GM12865 (cell line): ENCODE measurements around the gene OAS1.

ENCODE experiments used
- DNase-seq: peaks from one replicate; pipeline ENCODE4 v3.0.0; 2010; ENCODE audit warnings: low read depth
- H3K4me3 ChIP-seq: 2 replicates; pipeline ENCODE4 v1.5.1; 2011; ENCODE audit warnings: mild to moderate bottlenecking, low read depth, low read length, control low read depth
- TF ChIP-seq, protein P1 (sequence below): IDR thresholded peaks from 2 replicates; pipeline ENCODE4 v1.5.1; 2011; ENCODE audit warnings: low read length, control low read depth, low read depth, inconsistent platforms; ENCODE audit not compliant: insufficient read depth; ENCODE audit errors: missing control alignments

The OAS1 gene

DNA sequence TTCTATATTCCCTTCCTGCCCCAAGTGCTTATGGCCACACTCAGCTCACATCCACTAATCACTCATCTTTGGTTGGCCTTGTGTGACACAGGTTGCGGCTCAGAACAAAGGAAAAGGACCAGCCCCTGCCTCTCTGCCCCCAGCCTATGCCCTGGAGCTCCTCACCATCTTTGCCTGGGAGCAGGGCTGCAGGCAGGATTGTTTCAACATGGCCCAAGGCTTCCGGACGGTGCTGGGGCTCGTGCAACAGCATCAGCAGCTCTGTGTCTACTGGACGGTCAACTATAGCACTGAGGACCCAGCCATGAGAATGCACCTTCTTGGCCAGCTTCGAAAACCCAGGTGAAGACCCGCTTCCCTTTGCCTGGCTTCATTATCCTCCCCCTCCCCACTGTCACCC, 55.8 kb downstream of the OAS1 start:
- DNase-seq, result no peak
- TF ChIP-seq, protein P1, sequence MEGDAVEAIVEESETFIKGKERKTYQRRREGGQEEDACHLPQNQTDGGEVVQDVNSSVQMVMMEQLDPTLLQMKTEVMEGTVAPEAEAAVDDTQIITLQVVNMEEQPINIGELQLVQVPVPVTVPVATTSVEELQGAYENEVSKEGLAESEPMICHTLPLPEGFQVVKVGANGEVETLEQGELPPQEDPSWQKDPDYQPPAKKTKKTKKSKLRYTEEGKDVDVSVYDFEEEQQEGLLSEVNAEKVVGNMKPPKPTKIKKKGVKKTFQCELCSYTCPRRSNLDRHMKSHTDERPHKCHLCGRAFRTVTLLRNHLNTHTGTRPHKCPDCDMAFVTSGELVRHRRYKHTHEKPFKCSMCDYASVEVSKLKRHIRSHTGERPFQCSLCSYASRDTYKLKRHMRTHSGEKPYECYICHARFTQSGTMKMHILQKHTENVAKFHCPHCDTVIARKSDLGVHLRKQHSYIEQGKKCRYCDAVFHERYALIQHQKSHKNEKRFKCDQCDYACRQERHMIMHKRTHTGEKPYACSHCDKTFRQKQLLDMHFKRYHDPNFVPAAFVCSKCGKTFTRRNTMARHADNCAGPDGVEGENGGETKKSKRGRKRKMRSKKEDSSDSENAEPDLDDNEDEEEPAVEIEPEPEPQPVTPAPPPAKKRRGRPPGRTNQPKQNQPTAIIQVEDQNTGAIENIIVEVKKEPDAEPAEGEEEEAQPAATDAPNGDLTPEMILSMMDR, result no peak

DNA sequence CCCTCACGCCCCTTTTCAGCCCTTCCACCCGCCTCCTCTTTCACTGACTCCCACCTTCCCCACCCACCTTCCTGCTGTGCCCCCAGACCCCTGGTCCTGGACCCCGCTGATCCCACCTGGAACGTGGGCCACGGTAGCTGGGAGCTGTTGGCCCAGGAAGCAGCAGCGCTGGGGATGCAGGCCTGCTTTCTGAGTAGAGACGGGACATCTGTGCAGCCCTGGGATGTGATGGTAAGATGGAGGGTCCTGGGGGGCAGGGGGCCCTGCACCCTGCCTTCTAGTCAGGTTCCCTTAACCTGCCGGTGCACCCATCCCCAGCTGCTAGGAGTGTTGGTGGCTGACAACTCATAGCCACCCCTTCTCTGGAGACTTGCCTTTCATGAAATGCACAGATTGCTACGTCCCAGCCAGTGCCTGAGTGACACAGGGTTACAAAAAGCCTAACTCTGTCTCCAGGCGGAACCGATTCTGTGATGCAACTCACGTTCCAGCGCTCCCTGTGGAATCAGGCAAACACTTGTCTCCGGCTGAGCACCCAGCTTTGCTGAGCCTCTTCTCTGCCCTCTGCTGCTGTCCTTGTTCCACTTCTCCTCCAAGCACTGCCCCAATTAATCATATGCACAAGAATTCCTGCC, 56.6 kb downstream of the OAS1 start:
- TF ChIP-seq, protein P1, result no peak
- DNase-seq, result no peak
- H3K4me3 ChIP-seq, result no peak overlapping the region

More for the DNA sequence above, 55.8 kb downstream of the OAS1 start:
- no peak overlapping the region for H3K4me3 ChIP-seq

DNA sequence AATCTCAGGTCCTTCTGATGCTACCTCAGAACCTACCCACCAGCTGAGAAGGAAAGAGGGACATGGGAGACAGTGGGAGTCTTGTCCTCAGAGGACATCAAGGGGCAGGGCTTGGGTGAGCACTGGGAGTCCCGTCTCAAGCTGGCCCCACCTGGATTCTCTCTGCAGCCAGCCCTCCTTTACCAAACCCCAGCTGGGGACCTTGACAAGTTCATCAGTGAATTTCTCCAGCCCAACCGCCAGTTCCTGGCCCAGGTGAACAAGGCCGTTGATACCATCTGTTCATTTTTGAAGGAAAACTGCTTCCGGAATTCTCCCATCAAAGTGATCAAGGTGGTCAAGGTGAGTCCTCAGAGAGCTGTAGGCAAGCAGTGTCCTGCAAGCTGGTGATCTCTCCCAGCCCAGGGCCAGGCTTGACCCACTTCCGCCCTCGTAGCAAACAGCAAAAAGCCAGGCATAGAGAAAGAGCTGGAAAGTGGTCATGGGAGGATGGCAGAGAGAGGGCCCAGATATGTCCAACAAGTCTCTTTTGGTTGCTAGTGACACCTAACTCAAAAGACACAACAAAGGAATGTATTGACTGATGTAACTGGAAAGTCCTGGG, 57.4 kb downstream of the OAS1 start:
- TF ChIP-seq, protein P1, result no peak
- H3K4me3 ChIP-seq, result no peak overlapping the region
- DNase-seq, result no peak

DNA sequence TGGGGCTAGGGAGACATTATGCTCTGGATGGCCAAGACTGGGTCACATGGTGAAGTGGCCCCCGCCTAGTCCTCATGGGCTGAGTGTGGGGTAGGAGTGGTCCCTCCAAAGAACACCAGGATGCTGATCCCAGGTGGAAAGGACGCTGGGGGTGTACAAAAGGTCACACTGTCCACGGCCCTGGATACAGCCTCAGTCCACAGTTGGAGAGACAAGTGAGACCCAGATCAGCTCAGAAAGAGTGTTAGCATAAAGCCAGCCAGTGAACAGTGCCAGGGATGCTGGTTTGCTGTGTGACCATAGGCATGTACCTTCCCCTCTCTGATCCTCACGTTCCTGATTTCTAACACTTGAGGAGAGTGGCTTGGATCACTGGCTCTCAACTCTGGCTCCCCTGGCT, 58.2 kb downstream of the OAS1 start:
- H3K4me3 ChIP-seq, result no peak overlapping the region
- DNase-seq, result no peak
- TF ChIP-seq, protein P1, result no peak

DNA sequence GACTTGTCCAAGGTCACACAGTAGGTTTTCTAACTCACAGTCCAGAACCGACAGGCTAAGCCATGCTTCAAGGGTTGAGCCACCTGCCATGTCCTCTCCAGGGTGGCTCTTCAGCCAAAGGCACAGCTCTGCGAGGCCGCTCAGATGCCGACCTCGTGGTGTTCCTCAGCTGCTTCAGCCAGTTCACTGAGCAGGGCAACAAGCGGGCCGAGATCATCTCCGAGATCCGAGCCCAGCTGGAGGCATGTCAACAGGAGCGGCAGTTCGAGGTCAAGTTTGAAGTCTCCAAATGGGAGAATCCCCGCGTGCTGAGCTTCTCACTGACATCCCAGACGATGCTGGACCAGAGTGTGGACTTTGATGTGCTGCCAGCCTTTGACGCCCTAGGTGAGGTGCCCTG, 58.9 kb downstream of the OAS1 start:
- H3K4me3 ChIP-seq, result no peak overlapping the region
- TF ChIP-seq, protein P1, result no peak
- DNase-seq, result no peak

DNA sequence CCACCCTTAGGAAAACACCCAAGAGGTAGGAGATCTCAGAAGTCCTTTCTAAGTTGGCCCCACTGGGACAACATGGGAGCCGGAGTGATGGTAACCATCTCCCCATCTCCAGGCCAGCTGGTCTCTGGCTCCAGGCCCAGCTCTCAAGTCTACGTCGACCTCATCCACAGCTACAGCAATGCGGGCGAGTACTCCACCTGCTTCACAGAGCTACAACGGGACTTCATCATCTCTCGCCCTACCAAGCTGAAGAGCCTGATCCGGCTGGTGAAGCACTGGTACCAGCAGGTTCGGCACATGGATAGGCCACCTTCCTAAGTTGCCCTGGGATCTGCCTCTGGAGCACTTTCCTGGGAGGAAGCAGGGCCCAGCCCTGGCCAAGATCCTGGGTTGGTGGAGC, 60.5 kb downstream of the OAS1 start:
- H3K4me3 ChIP-seq, result no peak overlapping the region
- TF ChIP-seq, protein P1, result no peak
- no peak for DNase-seq

DNA sequence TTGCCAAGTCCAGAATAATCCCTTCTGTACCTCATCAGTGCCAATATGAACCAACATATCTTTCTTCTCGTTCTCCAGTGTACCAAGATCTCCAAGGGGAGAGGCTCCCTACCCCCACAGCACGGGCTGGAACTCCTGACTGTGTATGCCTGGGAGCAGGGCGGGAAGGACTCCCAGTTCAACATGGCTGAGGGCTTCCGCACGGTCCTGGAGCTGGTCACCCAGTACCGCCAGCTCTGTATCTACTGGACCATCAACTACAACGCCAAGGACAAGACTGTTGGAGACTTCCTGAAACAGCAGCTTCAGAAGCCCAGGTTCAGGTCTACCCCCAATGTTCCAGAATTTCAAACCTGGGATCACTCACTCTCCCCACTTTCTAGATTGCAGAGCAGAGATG, 61.1 kb downstream of the OAS1 start:
- TF ChIP-seq, protein P1, result no peak
- no peak overlapping the region for H3K4me3 ChIP-seq

More for the DNA sequence above, 61.1 kb downstream of the OAS1 start:
- DNase-seq, result no peak
